Upper lobe of left lung (tissue), 6 donors: Measurements from ENCODE around the gene EMID1. TPM values are rescaled to one million over a fixed set of nuclear protein-coding genes. Genes with fewer than 3 reads are reported as not detected.

Experiments
- ATAC-seq, 2 donors: fragments of 200-7000 bp; cut with Tn5 transposase; one replicate each; pipeline ENCODE4 v1.9.1; 2022; ENCODE audit warnings: mild to moderate bottlenecking in 2 of 2, moderate library complexity in 2 of 2; ENCODE audit not compliant: low FRiP score in 2 of 2
- DNase-seq, 2 donors: peaks; one replicate each; pipeline ENCODE4 v3.0.0-alpha.2; 2019 to 2020
- H3K27ac ChIP-seq, 4 donors: fragments of 200-600 bp; sonication (generic); one replicate each; pipeline ENCODE4 v1.5.1; 2016 to 2019
- H3K27me3 ChIP-seq, 4 donors: fragments of 200-600 bp; sonication (generic); one replicate each; pipeline ENCODE4 v1.5.1; 2017 to 2019
- H3K36me3 ChIP-seq, 4 donors: fragments of 200-600 bp; sonication (generic); one replicate each; pipeline ENCODE4 v1.5.1; 2016 to 2019
- H3K4me1 ChIP-seq, 4 donors: fragments of 200-600 bp; sonication (generic); one replicate each; pipeline ENCODE4 v1.5.1; 2018 to 2019
- H3K4me3 ChIP-seq, 4 donors: fragments of 200-600 bp; sonication (generic); one replicate each; pipeline ENCODE4 v1.5.1; 2017 to 2019; ENCODE audit warnings: mild to moderate bottlenecking in 2 of 4, moderate library complexity in 1 of 4
- H3K9me3 ChIP-seq, 4 donors: fragments of 200-600 bp; sonication (generic); one replicate each; pipeline ENCODE4 v1.5.1; 2018 to 2019
- EP300 ChIP-seq, 4 donors: sonication (generic); formaldehyde crosslinking; IDR thresholded peaks; one replicate each; pipeline ENCODE4 v1.5.1; 2017; ENCODE audit warnings: antibody characterized with exemption in 4 of 4, control low read depth in 2 of 4
- POLR2A ChIP-seq, 4 donors: fragments of 450-650 bp; IDR thresholded peaks; one replicate each; pipeline ENCODE4 v1.5.1; 2016 to 2017; ENCODE audit warnings: antibody characterized with exemption in 4 of 4, mild to moderate bottlenecking in 2 of 4
- POLR2AphosphoS5 ChIP-seq, 2 donors: sonication (generic); formaldehyde crosslinking; IDR thresholded peaks; one replicate each; pipeline ENCODE4 v1.5.1; 2017; ENCODE audit warnings: antibody characterized with exemption in 2 of 2
- WGBS, 2 donors: methylation state at CpG; one replicate each; pipeline ENCODE4 v1.1.5; 2017 to 2018; 5-methylcytosine and 5-hydroxymethylcytosine counted together
- total RNA-seq, 6 donors: library from RNA; depleted of rRNA in 4 of 6; stranded (reverse); fragments of >200 nt in 4 of 6; gene quantifications; one replicate each; pipeline versions ENCODE4 v1.1.0 to v1.2.1, GENCODE V29; 2016 to 2021
- TF ChIP-seq, protein P1 (sequence below), 6 experiments: fragments of 450-650 bp in 4 of 6; fragments of 200-600 bp in 2 of 6; sonication (generic) in 2 of 6; IDR thresholded peaks; one replicate each; pipeline ENCODE4 v1.5.1; 2016 to 2019; ENCODE audit warnings: antibody characterized with exemption in 6 of 6
- donor health status: DM: no; HTN: no; CAD: no; lungs with moderate emphysema.
- donor health status: DM: no; HTN: yes; CAD: no; lungs with severe emphysema.

EMID1 gene
- total RNA-seq, 6 donors from 2014 or later = 2.1 to 31.6 (median 8.4) TPM

- Histone ChIP-seq H3K27ac (no peak overlapping the region), H3K9me3 (no peaks in the 10 kb centered on the region), H3K4me1 (peaks cover 6 to 16% (median 11%) of the 10 kb centered on the region in 4 donors), H3K4me3 (no peak overlapping the region), H3K27me3 (no peaks in the 10 kb centered on the region), H3K36me3 (no peaks in the 10 kb centered on the region)
- TF ChIP-seq EP300 (IDR thresholded peaks at IDR 0.05) = no peak
- TF ChIP-seq POLR2A (IDR thresholded peaks at IDR 0.05) = no peak
- TF ChIP-seq, protein P1, sequence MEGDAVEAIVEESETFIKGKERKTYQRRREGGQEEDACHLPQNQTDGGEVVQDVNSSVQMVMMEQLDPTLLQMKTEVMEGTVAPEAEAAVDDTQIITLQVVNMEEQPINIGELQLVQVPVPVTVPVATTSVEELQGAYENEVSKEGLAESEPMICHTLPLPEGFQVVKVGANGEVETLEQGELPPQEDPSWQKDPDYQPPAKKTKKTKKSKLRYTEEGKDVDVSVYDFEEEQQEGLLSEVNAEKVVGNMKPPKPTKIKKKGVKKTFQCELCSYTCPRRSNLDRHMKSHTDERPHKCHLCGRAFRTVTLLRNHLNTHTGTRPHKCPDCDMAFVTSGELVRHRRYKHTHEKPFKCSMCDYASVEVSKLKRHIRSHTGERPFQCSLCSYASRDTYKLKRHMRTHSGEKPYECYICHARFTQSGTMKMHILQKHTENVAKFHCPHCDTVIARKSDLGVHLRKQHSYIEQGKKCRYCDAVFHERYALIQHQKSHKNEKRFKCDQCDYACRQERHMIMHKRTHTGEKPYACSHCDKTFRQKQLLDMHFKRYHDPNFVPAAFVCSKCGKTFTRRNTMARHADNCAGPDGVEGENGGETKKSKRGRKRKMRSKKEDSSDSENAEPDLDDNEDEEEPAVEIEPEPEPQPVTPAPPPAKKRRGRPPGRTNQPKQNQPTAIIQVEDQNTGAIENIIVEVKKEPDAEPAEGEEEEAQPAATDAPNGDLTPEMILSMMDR (IDR thresholded peaks at IDR 0.05) = no peak
- TF ChIP-seq POLR2AphosphoS5 (IDR thresholded peaks at IDR 0.05) = no peak
- 75 to 79% methylated on average over 11 of the region's 11 CpGs for WGBS, 2 donors
- ATAC-seq (no peak), DNase-seq (no peak)
Observed at GRCh38 chr22:29212743-29213142, 7.0 kb downstream of the EMID1 start.

- no peaks in the 10 kb centered on the region for H3K27me3 ChIP-seq
- no peak overlapping the region for H3K4me3 ChIP-seq
- no peak for TF ChIP-seq POLR2AphosphoS5 (IDR thresholded peaks at IDR 0.05)
- TF ChIP-seq, protein P1 (IDR thresholded peaks at IDR 0.05) = no peak
- TF ChIP-seq POLR2A (IDR thresholded peaks at IDR 0.05) = no peak
- no peak for TF ChIP-seq EP300 (IDR thresholded peaks at IDR 0.05)
- H3K27ac ChIP-seq = no peak overlapping the region
- DNase-seq (peak in 1 of 2 donors; percentile 31), ATAC-seq (no peak)
- H3K4me1 ChIP-seq = peaks cover 6 to 16% (median 9%) of the 10 kb centered on the region in 4 donors
- no peaks in the 10 kb centered on the region for H3K9me3 ChIP-seq
- no peaks in the 10 kb centered on the region for H3K36me3 ChIP-seq
- WGBS, 2 donors = 91 to 92% methylated on average over 2 to 9 of the region's 9 CpGs
Observed at GRCh38 chr22:29213493-29213892, 7.8 kb downstream of the EMID1 start.

DNA sequence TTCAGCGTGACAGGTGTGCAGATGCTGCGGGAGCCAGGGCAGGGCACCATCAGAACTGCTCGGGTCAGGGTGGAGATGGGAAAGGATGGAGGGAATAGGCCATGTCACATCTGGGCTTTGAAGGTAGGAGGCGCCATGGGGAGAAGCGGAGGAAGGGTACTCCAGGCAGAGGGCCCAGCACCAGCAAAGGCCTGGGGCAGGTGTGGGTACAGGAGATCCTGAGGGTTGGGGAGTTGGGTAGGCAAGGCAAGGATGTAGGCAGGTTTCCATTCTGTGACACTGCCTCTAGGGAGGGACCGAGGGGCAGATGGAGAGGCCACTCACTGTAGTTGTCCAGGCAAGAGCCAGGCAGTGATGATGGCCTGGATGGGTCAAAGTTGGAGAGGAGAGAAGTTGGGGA, 8.5 kb downstream of the EMID1 start:
- Histone ChIP-seq H3K9me3 (no peaks in the 10 kb centered on the region), H3K4me1 (peaks cover 3 to 16% (median 7%) of the 10 kb centered on the region in 4 donors), H3K36me3 (no peaks in the 10 kb centered on the region), H3K4me3 (no peak overlapping the region), H3K27ac (no peak overlapping the region), H3K27me3 (no peaks in the 10 kb centered on the region)
- TF ChIP-seq POLR2AphosphoS5 (IDR thresholded peaks at IDR 0.05) = no peak
- TF ChIP-seq POLR2A (IDR thresholded peaks at IDR 0.05) = no peak
- TF ChIP-seq, protein P1 (IDR thresholded peaks at IDR 0.05) = no peak
- TF ChIP-seq EP300 (IDR thresholded peaks at IDR 0.05) = no peak
- 89 to 98% methylated on average over 6 of the region's 6 CpGs for WGBS, 2 donors
- no peak for ATAC-seq
- peak in 1 of 2 donors; percentile 28 for DNase-seq

GRCh38 chr22:29215012-29215860, 9.5 kb downstream of the EMID1 start:
- no peak overlapping the region for H3K4me3 ChIP-seq
- ATAC-seq = no peak
- DNase-seq = peak in 1 of 2 donors; percentile 58
- H3K27me3 ChIP-seq = no peaks in the 10 kb centered on the region
- 91 to 97% methylated on average over 12 to 14 of the region's 14 CpGs for WGBS, 2 donors
- no peaks in the 10 kb centered on the region for H3K9me3 ChIP-seq
- TF ChIP-seq, protein P1 (IDR thresholded peaks at IDR 0.05) = no peak
- TF ChIP-seq EP300 (IDR thresholded peaks at IDR 0.05) (no peak), POLR2AphosphoS5 (IDR thresholded peaks at IDR 0.05) (no peak), POLR2A (IDR thresholded peaks at IDR 0.05) (no peak)
- H3K4me1 ChIP-seq = peaks cover 0 to 12% (median 9%) of the 10 kb centered on the region in 4 donors
- no peaks in the 10 kb centered on the region for H3K36me3 ChIP-seq
- H3K27ac ChIP-seq = no peak overlapping the region
